Limb (tissue), 2 donors: ENCODE measurements around the gene ARHGAP23.
"Not testable (repeated sequence)": the region's sequence is repeated elsewhere in the genome, so short reads cannot be mapped to it uniquely, and the experiment has no call there.

Experiments used
- DNase-seq, 2 donors: peaks; one replicate each; pipeline ENCODE4 v3.0.0-alpha.2; 2016; ENCODE audit errors: extremely low spot score in 2 of 2

The ARHGAP23 gene

GRCh38 chr17:38421871-38422827 lies 6.1 kb upstream of the ARHGAP23 start:
- peak in 1 of 2 donors; percentile 55 for DNase-seq

DNA sequence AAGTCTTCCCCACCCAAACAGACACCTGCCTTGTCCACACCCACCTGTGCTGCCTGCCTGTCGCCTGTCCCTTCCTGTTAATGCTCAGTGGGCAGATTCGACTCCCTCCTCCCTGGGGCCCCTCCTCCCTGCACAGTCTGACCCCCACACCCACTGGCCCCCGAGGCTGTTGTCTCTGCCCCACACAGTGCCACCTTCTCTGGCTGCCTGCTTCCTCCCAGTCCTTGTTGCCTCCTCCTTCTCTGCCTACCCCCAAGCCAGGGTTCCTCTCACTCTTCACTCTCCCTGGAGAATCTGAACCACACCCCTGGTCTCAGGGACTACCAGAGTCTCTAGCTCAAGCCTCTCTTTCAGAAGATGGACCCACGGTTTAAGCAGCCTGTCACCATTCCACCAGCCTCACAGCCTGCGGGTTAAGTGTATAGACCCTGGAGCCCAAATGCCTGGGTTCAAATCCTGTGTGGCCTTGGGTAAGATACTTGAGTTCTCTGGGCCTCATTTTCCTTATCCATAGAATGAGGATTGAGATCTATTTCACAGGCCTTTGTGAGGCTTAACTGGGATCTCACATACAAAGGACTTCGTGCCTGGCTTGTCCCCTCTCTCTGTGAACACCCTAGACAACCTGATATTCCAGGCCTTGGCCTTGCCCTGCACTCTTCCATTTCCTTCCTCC lies 3.8 kb upstream of the ARHGAP23 start:
- DNase-seq, result no peak

- no peak for DNase-seq
Measured at GRCh38 chr17:38425031-38425430, 3.2 kb upstream of the ARHGAP23 start.

GRCh38 chr17:38425744-38426143 lies 2.5 kb upstream of the ARHGAP23 start:
- DNase-seq, result peak in 1 of 2 donors; percentile 50

GRCh38 chr17:38426441-38426840 lies 1.8 kb upstream of the ARHGAP23 start:
- no peak for DNase-seq

DNA sequence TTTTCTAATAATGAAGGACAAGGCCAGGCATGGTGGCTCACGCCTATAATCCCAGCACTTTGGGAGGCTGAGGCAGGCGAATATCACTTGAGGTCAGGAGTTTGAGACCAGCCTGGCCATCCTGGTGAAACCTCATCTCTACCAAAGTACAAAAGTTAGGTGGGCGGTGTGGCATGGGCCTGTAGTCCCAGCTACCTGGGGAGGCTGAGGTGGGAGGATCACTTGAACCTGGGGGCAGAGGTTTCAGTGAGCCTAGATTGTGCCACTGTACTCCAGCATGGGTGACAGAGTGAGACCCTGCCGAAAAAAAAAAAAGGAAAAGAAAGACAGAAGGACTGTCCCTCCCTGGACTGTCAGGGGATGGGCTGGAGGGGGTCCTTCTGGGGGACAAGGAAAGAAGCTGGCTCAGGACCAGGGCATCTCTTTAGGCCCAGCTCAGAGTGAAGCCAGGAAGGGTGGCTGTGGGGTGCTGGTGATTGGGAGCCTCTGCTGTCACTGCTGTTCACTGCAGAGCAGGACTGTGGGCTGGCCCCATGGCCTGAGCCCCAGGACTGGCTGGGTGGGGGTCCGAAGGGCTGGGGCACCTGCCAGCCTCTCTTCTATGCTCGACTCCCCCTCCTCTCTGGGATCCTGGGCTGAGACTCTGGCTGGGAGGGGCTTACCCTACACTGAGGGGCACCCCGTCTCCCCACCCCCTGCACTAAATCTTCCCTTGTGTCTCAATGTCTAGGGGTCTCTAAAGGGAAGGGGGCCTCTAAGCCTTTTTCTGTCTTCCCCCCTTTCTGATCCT lies 909 bp upstream of the ARHGAP23 start:
- DNase-seq, result no peak

- DNase-seq, result peak in 1 of 2 donors; percentile 76
Measured at GRCh38 chr17:38428643-38429371, 543 bp downstream of the ARHGAP23 start.

GRCh38 chr17:38429476-38430100 lies 1.3 kb downstream of the ARHGAP23 start:
- no peak for DNase-seq

- no peak for DNase-seq
Measured at GRCh38 chr17:38430316-38430715, 2.1 kb downstream of the ARHGAP23 start.

- no peak for DNase-seq
Measured at GRCh38 chr17:38430822-38431221, 2.6 kb downstream of the ARHGAP23 start.

DNA sequence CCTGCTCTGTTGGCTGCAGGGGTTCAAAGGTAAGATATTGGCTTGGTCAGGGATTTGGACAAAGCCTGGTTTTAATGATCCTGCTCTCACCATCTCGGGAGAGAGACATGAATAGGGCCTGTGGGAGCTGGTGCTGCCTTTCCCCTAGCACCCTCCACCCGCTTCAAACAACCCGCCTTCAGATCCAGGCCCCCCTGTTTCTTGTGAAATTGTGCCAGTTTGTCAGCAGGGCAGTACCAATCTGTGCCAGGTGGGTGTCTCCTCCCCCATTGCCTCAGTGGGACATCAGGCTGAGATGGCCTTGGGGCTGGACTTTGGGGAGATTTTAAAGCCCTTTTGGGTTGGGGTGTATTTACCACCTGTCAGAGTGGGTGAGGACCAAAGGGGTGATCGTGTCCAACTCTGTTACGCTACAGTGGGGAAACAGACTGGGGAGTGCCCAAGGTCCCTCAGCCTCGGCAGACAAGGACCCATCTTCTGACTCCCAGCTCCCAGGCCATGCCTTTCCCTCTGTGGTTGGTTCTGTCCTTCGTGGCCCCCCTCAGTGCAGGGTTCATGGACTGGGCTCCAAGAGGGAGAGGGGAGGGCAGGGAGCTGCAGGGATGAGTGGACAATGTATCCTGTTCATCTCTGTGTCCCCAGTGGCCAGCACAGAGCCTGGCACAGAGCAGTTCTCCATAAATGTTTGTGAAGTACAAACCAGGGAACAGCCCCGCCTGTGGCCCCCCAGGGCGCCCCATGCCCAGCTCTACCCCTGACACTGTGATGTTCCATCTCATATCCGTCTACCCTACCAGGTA lies 3.3 kb downstream of the ARHGAP23 start:
- DNase-seq, result no peak

DNA sequence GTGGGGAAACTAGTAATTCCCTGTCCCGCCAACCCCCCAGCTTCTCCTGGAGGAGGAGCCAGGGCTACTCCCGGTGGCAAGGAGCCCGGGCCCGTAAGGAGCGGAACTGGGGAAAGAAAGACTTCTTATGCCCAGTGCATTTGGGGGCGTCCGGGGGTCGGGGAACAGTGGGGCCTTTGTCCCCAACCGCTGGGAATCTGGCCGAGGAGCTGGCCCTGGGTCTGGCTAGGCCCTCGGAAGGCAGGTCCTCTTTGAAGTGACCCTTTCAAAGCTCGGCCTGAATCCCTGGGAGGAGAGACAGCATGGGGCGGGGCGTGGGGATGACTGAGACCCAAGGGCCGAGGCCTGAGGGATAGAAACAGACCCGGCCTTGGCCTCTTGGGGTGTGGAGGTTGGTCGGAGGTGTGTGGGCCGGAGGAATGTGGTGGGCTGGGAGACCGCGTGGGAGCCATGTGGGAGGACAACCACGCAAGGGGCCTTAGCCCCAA lies 6.0 kb downstream of the ARHGAP23 start:
- DNase-seq, result peak in 1 of 2 donors; percentile 61

GRCh38 chr17:38435795-38436194 lies 7.5 kb downstream of the ARHGAP23 start:
- DNase-seq, result no peak

GRCh38 chr17:38436386-38436785 lies 8.1 kb downstream of the ARHGAP23 start:
- DNase-seq, result no peak

GRCh38 chr17:38437313-38437712 lies 9.0 kb downstream of the ARHGAP23 start:
- not testable (repeated sequence) for DNase-seq

DNA sequence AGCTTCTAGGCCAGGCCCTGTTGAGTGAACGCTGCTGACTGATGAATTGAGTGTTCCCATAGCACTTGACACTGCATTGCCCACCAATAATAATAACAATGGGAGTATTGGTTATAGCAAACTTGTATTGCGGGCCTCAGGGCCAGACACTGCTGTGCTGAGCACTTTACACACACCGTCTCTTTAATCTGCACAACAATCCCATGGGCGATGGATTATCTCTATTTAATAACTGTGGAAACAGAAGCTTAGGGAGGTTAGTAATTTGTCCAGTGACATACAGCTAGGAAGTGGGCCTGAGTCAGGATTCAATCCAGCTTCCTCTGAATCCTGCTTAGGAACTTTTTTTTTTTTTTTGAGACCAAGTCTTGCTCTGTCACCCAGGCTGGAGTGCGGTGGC lies 11.2 kb downstream of the ARHGAP23 start:
- DNase-seq, result no peak

DNA sequence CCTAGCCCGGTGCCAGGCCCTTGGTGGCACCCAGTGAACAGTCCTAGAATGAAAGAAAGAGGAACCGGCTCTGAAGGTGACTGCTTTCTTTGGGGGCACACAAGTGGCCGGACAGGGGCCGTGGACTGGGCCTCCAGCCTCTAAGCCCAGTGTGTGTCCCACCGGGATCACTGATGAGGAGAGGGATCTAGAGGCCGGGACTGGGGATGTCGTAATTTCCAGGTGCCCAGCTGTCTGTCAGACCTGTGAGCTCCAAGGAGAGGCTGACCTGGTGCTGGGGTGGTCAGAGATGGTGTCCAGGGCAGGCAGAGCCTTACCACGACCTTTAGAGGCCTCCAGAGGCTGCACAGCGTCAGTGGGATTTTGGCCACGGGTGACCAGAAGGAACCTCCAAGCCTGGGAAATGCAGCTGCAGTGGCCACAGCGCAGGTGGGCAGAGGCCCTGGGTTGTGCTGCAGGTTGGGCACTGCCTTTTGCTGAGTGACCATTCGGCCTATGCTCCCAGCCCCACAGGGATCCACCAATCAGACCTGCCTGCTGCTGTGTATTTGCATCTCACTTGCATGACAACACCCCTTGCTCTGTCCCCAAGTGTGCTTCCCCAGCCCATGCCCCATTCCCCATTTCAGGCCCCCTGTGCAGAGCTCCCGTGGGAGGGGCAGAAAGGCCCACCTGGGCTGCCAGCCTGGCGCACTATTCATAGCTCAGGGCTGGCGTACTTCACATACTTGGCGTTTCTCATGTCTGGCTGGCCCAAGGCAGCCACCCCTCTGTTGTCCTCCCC lies 12.5 kb downstream of the ARHGAP23 start:
- DNase-seq, result no peak

GRCh38 chr17:38441429-38442061 lies 13.3 kb downstream of the ARHGAP23 start:
- DNase-seq, result no peak
